GM11168 (cell line): ENCODE results near the gene RABIF.
"Not testable (repeated sequence)": the region's sequence is repeated elsewhere in the genome, so short reads cannot be mapped to it uniquely, and the experiment has no call there.

ENCODE experiments used
- in situ Hi-C: fragments of 300-500 bp; cut with MboI; formaldehyde crosslinking; loops from one replicate; pipeline ENCODE4 v1.12.0; 2022; ENCODE audit warnings: low sequenced_read_pairs; ENCODE audit not compliant: unreplicated experiment

Gene RABIF

GRCh38 chr1:202836623-202837403, 52.1 kb downstream of the RABIF start:
- in situ Hi-C loops = no loop called here

GRCh38 chr1:202835548-202836072, 53.3 kb downstream of the RABIF start:
- in situ Hi-C loops = no loop called here

GRCh38 chr1:202834771-202835547, 54.0 kb downstream of the RABIF start:
- in situ Hi-C loops = no loop called here

- in situ Hi-C loops = no loop called here
These were observed 57.0 kb downstream of the RABIF start for GRCh38 chr1:202831906-202832305.

GRCh38 chr1:202829223-202829622, 59.7 kb downstream of the RABIF start:
- in situ Hi-C loops = not testable (repeated sequence)
